Endothelial cell (in vitro differentiated cells): ENCODE data around the gene ZNF280A. TPM values are rescaled to one million over a fixed set of nuclear protein-coding genes. Genes with fewer than 3 reads are reported as not detected.
A peak's percentile ranks its signal among the peaks of the same experiment; 100 is the strongest.

Source experiments
- DNase-seq: peaks from one replicate; pipeline ENCODE4 v3.0.0; 2021; ENCODE audit warnings: low spot score
- H3K27ac Mint-ChIP-seq: one replicate; pipeline ENCODE4 v1.8.0; 2021; ENCODE audit warnings: mixed read lengths, inconsistent platforms; ENCODE audit not compliant: unreplicated experiment
- H3K27me3 Mint-ChIP-seq: one replicate; pipeline ENCODE4 v1.8.0; 2021; ENCODE audit warnings: mild to moderate bottlenecking, moderate library complexity, mixed read lengths, inconsistent platforms; ENCODE audit not compliant: unreplicated experiment
- H3K36me3 Mint-ChIP-seq: one replicate; pipeline ENCODE4 v1.8.0; 2021; ENCODE audit warnings: mild to moderate bottlenecking, low read depth, mixed read lengths, inconsistent platforms; ENCODE audit not compliant: unreplicated experiment
- H3K4me1 Mint-ChIP-seq: one replicate; pipeline ENCODE4 v1.8.0; 2021; ENCODE audit warnings: mild to moderate bottlenecking, mixed read lengths, inconsistent platforms; ENCODE audit not compliant: unreplicated experiment
- H3K4me3 Mint-ChIP-seq: one replicate; pipeline ENCODE4 v1.8.0; 2021; ENCODE audit warnings: mild to moderate bottlenecking, mixed read lengths, inconsistent platforms; ENCODE audit not compliant: unreplicated experiment
- H3K9me3 Mint-ChIP-seq: one replicate; pipeline ENCODE4 v1.8.0; 2021; ENCODE audit warnings: mixed read lengths, inconsistent platforms; ENCODE audit not compliant: unreplicated experiment
- CTCF ChIP-seq: fragments of 200-600 bp; sonication (generic); IDR thresholded peaks from one replicate; pipeline ENCODE4 v1.5.0; 2021; ENCODE audit warnings: antibody characterized with exemption; ENCODE audit not compliant: unreplicated experiment
- total RNA-seq: library from RNA; stranded (reverse); fragmentation: NEBNext Ultra II Directional; extraction: Animal tissue kit (Norgen Biotek cat#: 25700); gene quantifications from one replicate; pipeline ENCODE4 v1.2.1, GENCODE V29; 2021; ENCODE audit not compliant: unreplicated experiment

Gene ZNF280A
- total RNA-seq, 1 donor from 2014 or later: 0.51 TPM

- Mint-ChIP-seq H3K4me1 (no peaks in the 10 kb centered on the region), H3K36me3 (no peaks in the 10 kb centered on the region), H3K4me3 (no peak overlapping the region), H3K9me3 (peaks cover 3% of the 10 kb centered on the region), H3K27me3 (peaks cover 3% of the 10 kb centered on the region), H3K27ac (no peak overlapping the region)
- DNase-seq: no peak
- TF ChIP-seq CTCF: no peak
These were observed 55.5 kb downstream of the ZNF280A start for GRCh38 chr22:22464541-22465054.

GRCh38 chr22:22463855-22464540 lies 56.1 kb downstream of the ZNF280A start:
- H3K9me3 Mint-ChIP-seq: peaks cover 9% of the 10 kb centered on the region
- TF ChIP-seq CTCF: peak; percentile 95
- H3K27ac Mint-ChIP-seq: no peak overlapping the region
- H3K27me3 Mint-ChIP-seq: peaks cover 3% of the 10 kb centered on the region
- H3K36me3 Mint-ChIP-seq: no peaks in the 10 kb centered on the region
- peak; percentile 71 for DNase-seq
- H3K4me1 Mint-ChIP-seq: no peaks in the 10 kb centered on the region
- no peak overlapping the region for H3K4me3 Mint-ChIP-seq

Other genes starting within 250 kb of the ZNF280A start
- gene ZNF280B, start 11.5 kb downstream of the ZNF280A start, total RNA-seq: 6.8 TPM
- not detected for gene PRAME, start 39.0 kb upstream of the ZNF280A start, total RNA-seq
- gene GGTLC2, start 124.3 kb upstream of the ZNF280A start, total RNA-seq: not detected